C4-2B (cell line): ENCODE results near the gene LRP2.

Experiments
- ZFX ChIP-seq: fragments of 450-650 bp; IDR thresholded peaks from 2 replicates; pipeline ENCODE4 v1.6.1; 2017
- TF ChIP-seq, protein P1 (sequence below): fragments of 450-650 bp; conservative IDR thresholded peaks from 2 replicates; pipeline ENCODE4 v1.5.1; 2017; ENCODE audit warnings: mild to moderate bottlenecking

DNA sequence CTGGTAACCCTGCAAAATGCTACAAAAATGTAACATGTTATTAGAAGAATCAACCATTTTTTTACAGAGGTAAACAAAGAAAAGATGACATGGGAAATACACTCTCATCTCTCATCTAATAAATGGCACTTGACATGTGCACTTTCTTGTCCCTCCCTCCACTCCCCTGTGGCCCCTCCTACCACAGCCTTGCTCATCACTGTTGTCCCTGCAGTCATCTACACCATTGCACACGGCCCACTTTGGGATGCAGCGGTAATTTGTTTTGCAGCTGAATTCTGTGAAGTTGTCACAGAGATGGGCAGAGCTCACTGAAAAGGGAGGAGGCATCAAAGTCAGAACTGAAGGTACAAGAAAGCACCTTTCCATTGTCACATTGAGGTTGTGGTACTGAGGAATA lies 189.4 kb downstream of the LRP2 start:
- TF ChIP-seq, protein P1, sequence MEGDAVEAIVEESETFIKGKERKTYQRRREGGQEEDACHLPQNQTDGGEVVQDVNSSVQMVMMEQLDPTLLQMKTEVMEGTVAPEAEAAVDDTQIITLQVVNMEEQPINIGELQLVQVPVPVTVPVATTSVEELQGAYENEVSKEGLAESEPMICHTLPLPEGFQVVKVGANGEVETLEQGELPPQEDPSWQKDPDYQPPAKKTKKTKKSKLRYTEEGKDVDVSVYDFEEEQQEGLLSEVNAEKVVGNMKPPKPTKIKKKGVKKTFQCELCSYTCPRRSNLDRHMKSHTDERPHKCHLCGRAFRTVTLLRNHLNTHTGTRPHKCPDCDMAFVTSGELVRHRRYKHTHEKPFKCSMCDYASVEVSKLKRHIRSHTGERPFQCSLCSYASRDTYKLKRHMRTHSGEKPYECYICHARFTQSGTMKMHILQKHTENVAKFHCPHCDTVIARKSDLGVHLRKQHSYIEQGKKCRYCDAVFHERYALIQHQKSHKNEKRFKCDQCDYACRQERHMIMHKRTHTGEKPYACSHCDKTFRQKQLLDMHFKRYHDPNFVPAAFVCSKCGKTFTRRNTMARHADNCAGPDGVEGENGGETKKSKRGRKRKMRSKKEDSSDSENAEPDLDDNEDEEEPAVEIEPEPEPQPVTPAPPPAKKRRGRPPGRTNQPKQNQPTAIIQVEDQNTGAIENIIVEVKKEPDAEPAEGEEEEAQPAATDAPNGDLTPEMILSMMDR = no peak
- TF ChIP-seq ZFX = no peak
